HepG2 (cell line): ENCODE measurements around the gene TBATA. TPM values are rescaled to one million over a fixed set of nuclear protein-coding genes. Genes with fewer than 3 reads are reported as not detected.

Experiments used
- CEBPG ChIP-seq: IDR thresholded peaks from 2 replicates; pipeline ENCODE4 v1.6.1; 2016
- ESRRA ChIP-seq: sonication (generic); formaldehyde crosslinking; IDR thresholded peaks from 2 replicates; pipeline ENCODE4 v1.5.1; 2020; ENCODE audit warnings: mild to moderate bottlenecking, low read depth, missing genetic modification reagents
- HOXA7 ChIP-seq: sonication (generic); formaldehyde crosslinking; IDR thresholded peaks from 2 replicates; pipeline ENCODE4 v1.8.1; 2022; ENCODE audit warnings: mild to moderate bottlenecking, missing genetic modification reagents, moderate library complexity
- NAIF1 ChIP-seq: sonication (generic); formaldehyde crosslinking; IDR thresholded peaks from 2 replicates; pipeline ENCODE4 v1.5.0; 2020; ENCODE audit warnings: mild to moderate bottlenecking, missing genetic modification reagents, borderline replicate concordance
- REXO4 ChIP-seq: sonication (generic); formaldehyde crosslinking; IDR thresholded peaks from 2 replicates; pipeline ENCODE4 v1.8.0; 2022; ENCODE audit warnings: missing genetic modification reagents, mild to moderate bottlenecking, borderline replicate concordance
- SKI ChIP-seq: fragments of 450-650 bp; IDR thresholded peaks from one replicate; pipeline ENCODE4 v1.6.1; 2018; ENCODE audit warnings: mild to moderate bottlenecking; ENCODE audit not compliant: partially characterized antibody
- SOX6 ChIP-seq, 2 experiments: fragments of 450-650 bp in 1 of 2; sonication (generic) in 1 of 2; formaldehyde crosslinking in 1 of 2; IDR thresholded peaks; 2 replicates each; pipeline versions ENCODE4 v1.4.0 to v1.6.1; 2017 to 2020; ENCODE audit warnings: antibody characterized with exemption in 1 of 2, mild to moderate bottlenecking in 1 of 2, missing genetic modification reagents in 1 of 2
- ZFP36L2 ChIP-seq: sonication (generic); formaldehyde crosslinking; IDR thresholded peaks from 2 replicates; pipeline ENCODE4 v1.4.0; 2020; ENCODE audit warnings: missing genetic modification reagents
- ZMYM2 ChIP-seq: sonication (generic); formaldehyde crosslinking; IDR thresholded peaks from 2 replicates; pipeline ENCODE4 v1.8.0; 2022; ENCODE audit warnings: mild to moderate bottlenecking, missing genetic modification reagents
- ZNF30 ChIP-seq: sonication (generic); formaldehyde crosslinking; IDR thresholded peaks from 2 replicates; pipeline ENCODE4 v1.5.0; 2020; ENCODE audit warnings: mild to moderate bottlenecking, missing genetic modification reagents
- ZNF430 ChIP-seq: sonication (generic); formaldehyde crosslinking; IDR thresholded peaks from 2 replicates; pipeline ENCODE4 v1.9.0; 2021; ENCODE audit warnings: mild to moderate bottlenecking, missing genetic modification reagents
- ZNF546 ChIP-seq: sonication (generic); formaldehyde crosslinking; conservative IDR thresholded peaks from 2 replicates; pipeline ENCODE4 v1.8.1; 2023; ENCODE audit warnings: mild to moderate bottlenecking, missing genetic modification reagents
- ZNF883 ChIP-seq: sonication (generic); formaldehyde crosslinking; IDR thresholded peaks from 2 replicates; pipeline ENCODE4 v1.5.1; 2020; ENCODE audit warnings: mild to moderate bottlenecking, missing genetic modification reagents; ENCODE audit errors: not compliant biosample characterization
- ZSCAN9 ChIP-seq: IDR thresholded peaks from 2 replicates; pipeline ENCODE4 v1.6.1; 2016; ENCODE audit warnings: borderline replicate concordance
- polyA plus RNA-seq, 8 experiments: library from polyadenylated mRNA; depleted of rRNA in 3 of 8; stranded (reverse) in 7 of 8; unstranded in 1 of 8; fragments of >200 nt; fragmentation: Illumina TruSeq in 4 of 8; extraction: Trizol in 4 of 8; gene quantifications; 2 replicates each; pipeline versions ENCODE4 v1.2.1 to v1.2.3, GENCODE V29; 2011 to 2016; ENCODE audit warnings: low read depth in 4 of 8, missing spikeins in 1 of 8, mixed read lengths in 1 of 8; ENCODE audit not compliant: insufficient read depth in 1 of 8
- total RNA-seq, 5 experiments: library from RNA; depleted of rRNA; stranded (reverse); fragments of >200 nt; fragmentation: Illumina TruSeq; extraction: Trizol; gene quantifications; 2 replicates each; pipeline ENCODE4 v1.2.3, GENCODE V29; 2016; ENCODE audit warnings: low read depth in 1 of 5
- TF ChIP-seq, protein P1 (sequence below): sonication (generic); formaldehyde crosslinking; IDR thresholded peaks from 2 replicates; pipeline ENCODE4 v1.4.0; 2020; ENCODE audit warnings: missing genetic modification reagents, borderline replicate concordance
- TF ChIP-seq, protein P2 (sequence below), 2 experiments: fragments of 450-650 bp in 1 of 2; sonication (generic) in 1 of 2; formaldehyde crosslinking in 1 of 2; IDR thresholded peaks; 2 replicates each; pipeline versions ENCODE4 v1.6.1 to v1.8.0; 2016 to 2022; ENCODE audit warnings: antibody characterized with exemption in 1 of 2, mild to moderate bottlenecking in 1 of 2, missing genetic modification reagents in 1 of 2

The TBATA gene
- total and polyA plus RNA-seq, 2 of the 13 experiments (the other 11 are each of a cell fraction or from before 2014, with no cell fraction given), result not detected

- TF ChIP-seq SOX6 (IDR thresholded peaks at IDR 0.05), result no peak
- no peak for TF ChIP-seq SOX6 (CRISPR knock-in tag; IDR thresholded peaks at IDR 0.05)
- TF ChIP-seq ZFP36L2 (CRISPR knock-in tag), result no peak
- no peak for TF ChIP-seq ZMYM2 (CRISPR knock-in tag)
- 0 out of 2 replicates have a peak, but pooled peaks have one; percentile 16 for TF ChIP-seq ZNF430 (CRISPR knock-in tag)
- TF ChIP-seq ZNF883, result no peak
- peak; percentile 66 for TF ChIP-seq SKI
- no peak for TF ChIP-seq ZNF30 (CRISPR knock-in tag)
- TF ChIP-seq CEBPG (CRISPR knock-in tag), result 0 out of 2 replicates have a peak, but pooled peaks have one; percentile 14
- no peak for TF ChIP-seq ZNF546 (CRISPR knock-in tag)
- TF ChIP-seq NAIF1 (CRISPR knock-in tag), result no peak
- no peak for TF ChIP-seq REXO4 (CRISPR knock-in tag)
- TF ChIP-seq, protein P1, sequence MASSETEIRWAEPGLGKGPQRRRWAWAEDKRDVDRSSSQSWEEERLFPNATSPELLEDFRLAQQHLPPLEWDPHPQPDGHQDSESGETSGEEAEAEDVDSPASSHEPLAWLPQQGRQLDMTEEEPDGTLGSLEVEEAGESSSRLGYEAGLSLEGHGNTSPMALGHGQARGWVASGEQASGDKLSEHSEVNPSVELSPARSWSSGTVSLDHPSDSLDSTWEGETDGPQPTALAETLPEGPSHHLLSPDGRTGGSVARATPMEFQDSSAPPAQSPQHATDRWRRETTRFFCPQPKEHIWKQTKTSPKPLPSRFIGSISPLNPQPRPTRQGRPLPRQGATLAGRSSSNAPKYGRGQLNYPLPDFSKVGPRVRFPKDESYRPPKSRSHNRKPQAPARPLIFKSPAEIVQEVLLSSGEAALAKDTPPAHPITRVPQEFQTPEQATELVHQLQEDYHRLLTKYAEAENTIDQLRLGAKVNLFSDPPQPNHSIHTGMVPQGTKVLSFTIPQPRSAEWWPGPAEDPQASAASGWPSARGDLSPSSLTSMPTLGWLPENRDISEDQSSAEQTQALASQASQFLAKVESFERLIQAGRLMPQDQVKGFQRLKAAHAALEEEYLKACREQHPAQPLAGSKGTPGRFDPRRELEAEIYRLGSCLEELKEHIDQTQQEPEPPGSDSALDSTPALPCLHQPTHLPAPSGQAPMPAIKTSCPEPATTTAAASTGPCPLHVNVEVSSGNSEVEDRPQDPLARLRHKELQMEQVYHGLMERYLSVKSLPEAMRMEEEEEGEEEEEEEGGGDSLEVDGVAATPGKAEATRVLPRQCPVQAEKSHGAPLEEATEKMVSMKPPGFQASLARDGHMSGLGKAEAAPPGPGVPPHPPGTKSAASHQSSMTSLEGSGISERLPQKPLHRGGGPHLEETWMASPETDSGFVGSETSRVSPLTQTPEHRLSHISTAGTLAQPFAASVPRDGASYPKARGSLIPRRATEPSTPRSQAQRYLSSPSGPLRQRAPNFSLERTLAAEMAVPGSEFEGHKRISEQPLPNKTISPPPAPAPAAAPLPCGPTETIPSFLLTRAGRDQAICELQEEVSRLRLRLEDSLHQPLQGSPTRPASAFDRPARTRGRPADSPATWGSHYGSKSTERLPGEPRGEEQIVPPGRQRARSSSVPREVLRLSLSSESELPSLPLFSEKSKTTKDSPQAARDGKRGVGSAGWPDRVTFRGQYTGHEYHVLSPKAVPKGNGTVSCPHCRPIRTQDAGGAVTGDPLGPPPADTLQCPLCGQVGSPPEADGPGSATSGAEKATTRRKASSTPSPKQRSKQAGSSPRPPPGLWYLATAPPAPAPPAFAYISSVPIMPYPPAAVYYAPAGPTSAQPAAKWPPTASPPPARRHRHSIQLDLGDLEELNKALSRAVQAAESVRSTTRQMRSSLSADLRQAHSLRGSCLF, result no peak
- no peak for TF ChIP-seq ZSCAN9 (CRISPR knock-in tag)
- no peak for TF ChIP-seq HOXA7 (CRISPR knock-in tag)
- TF ChIP-seq, protein P2, sequence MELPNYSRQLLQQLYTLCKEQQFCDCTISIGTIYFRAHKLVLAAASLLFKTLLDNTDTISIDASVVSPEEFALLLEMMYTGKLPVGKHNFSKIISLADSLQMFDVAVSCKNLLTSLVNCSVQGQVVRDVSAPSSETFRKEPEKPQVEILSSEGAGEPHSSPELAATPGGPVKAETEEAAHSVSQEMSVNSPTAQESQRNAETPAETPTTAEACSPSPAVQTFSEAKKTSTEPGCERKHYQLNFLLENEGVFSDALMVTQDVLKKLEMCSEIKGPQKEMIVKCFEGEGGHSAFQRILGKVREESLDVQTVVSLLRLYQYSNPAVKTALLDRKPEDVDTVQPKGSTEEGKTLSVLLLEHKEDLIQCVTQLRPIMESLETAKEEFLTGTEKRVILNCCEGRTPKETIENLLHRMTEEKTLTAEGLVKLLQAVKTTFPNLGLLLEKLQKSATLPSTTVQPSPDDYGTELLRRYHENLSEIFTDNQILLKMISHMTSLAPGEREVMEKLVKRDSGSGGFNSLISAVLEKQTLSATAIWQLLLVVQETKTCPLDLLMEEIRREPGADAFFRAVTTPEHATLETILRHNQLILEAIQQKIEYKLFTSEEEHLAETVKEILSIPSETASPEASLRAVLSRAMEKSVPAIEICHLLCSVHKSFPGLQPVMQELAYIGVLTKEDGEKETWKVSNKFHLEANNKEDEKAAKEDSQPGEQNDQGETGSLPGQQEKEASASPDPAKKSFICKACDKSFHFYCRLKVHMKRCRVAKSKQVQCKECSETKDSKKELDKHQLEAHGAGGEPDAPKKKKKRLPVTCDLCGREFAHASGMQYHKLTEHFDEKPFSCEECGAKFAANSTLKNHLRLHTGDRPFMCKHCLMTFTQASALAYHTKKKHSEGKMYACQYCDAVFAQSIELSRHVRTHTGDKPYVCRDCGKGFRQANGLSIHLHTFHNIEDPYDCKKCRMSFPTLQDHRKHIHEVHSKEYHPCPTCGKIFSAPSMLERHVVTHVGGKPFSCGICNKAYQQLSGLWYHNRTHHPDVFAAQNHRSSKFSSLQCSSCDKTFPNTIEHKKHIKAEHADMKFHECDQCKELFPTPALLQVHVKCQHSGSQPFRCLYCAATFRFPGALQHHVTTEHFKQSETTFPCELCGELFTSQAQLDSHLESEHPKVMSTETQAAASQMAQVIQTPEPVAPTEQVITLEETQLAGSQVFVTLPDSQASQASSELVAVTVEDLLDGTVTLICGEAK (IDR thresholded peaks at IDR 0.05), result no peak
- TF ChIP-seq, protein P2 (CRISPR knock-in tag; IDR thresholded peaks at IDR 0.05), result no peak
- TF ChIP-seq ESRRA, result no peak
Measured at GRCh38 chr10:70816220-70816894, 31.2 kb upstream of the TBATA start (continued).
